Measurements from ENCODE around the gene ZNF554.
A peak's percentile ranks its signal among the peaks of the same experiment; 100 is the strongest.

ZNF554 gene

DNA sequence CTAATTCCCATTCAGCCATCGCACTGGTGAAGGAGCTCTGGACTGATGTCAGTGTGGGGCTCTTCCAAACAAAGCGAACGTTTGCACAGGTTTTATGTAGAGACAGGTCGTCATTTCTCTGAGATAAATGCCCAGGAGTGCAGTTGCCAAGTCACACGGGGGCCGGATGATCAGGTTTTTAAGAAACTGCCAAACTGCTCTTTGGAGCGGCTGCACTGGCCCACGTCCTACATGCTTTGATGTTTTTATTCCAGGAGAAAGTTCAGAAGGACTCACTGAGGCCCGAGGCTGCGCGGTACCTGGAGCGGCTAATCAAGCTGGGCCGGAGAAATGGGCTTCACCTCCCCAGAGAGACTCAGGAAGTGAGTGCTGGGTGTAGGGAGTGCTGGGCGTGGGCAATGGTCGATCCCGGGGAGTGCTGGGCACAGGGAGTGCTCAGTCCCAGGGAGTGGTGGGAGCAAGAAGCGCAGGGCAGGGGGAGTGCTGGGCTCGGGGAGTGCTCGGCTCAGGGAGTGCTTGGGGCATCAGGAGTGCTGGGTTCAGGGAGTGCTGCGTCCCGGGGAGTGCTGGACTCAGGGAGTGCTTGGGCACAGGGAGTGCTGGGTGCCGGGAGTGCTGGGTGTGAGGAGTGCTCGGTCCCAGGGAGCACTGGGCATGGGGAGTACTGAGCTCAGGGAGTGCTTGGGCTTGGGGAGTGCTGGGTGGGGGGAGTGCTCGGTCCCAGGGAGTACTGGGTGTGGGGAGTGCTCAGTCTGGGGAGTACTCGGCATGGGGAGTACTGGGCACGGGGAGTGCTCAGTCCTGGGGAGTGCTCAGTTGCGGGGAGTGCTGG, 23.6 kb upstream of the ZNF554 start:
- Histone ChIP-seq H3K36me3 (peaks cover 69 to 99% (median 95%) of the 10 kb centered on the region in 11 experiments), H3K9ac (no peak overlapping the region), H3K27me3 (no peaks in the 10 kb centered on the region), H4K20me1 (peaks cover 0 to 85% (median 61%) of the 10 kb centered on the region in 11 experiments; a peak in 16 of 22 replicates), H3K4me2 (no peak overlapping the region), H3K4me3 (no peak overlapping the region), H3K4me1 (peaks cover 7 to 61% (median 43%) of the 10 kb centered on the region in 10 experiments), H3K9me3 (replicated peaks in 1 of 11) (no peaks in the 10 kb centered on the region), H3K27ac (no peak overlapping the region)
- TF ChIP-seq Cebpa-rat (IDR thresholded peaks at IDR 0.05) = no peak

DNA sequence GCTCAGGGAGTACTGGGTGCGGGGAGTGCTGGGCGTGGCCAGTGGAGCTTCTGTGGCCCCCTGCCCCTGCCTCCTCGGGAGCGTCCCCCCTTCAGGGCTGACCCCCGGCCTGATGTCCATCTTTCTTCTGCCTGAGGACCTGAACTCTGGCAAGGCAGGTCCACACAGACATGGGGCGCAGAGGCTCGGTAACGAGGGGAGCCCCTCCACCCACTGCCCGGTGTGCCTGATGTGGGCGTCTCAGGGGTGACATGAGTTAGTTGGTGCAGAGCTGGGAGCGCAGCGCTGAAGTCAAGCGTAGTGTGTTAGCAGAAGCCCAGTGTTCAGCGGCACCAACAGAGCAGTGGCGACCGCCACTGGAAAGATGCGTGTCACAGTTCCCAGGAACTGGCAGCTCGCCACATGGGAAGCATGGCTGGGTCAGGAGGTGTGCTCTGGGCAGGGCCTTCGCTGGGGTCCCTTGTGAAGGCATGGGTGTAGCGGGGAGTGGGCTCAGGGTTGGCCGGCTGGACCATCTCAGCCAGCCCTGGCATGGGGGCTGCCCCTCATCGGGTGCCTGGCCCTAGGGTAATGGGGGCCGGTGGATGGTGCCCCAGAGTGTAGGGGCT, 22.9 kb upstream of the ZNF554 start:
- Histone ChIP-seq H3K36me3 (peaks cover 62 to 94% (median 88%) of the 10 kb centered on the region in 11 experiments), H3K9me3 (replicated peaks in 1 of 11) (no peaks in the 10 kb centered on the region), H3K4me3 (no peak overlapping the region), H3K27ac (no peak overlapping the region), H3K4me2 (no peak overlapping the region), H3K4me1 (peaks cover 15 to 62% (median 48%) of the 10 kb centered on the region in 10 experiments), H3K9ac (0 out of 22 replicates have a peak overlapping the region, but pooled peaks of 1 of the 11 experiments have one; percentile 3), H4K20me1 (peaks cover 0 to 85% (median 61%) of the 10 kb centered on the region in 11 experiments; a peak in 16 of 22 replicates), H3K27me3 (no peaks in the 10 kb centered on the region)
- TF ChIP-seq Cebpa-rat (IDR thresholded peaks at IDR 0.05) = no peak

DNA sequence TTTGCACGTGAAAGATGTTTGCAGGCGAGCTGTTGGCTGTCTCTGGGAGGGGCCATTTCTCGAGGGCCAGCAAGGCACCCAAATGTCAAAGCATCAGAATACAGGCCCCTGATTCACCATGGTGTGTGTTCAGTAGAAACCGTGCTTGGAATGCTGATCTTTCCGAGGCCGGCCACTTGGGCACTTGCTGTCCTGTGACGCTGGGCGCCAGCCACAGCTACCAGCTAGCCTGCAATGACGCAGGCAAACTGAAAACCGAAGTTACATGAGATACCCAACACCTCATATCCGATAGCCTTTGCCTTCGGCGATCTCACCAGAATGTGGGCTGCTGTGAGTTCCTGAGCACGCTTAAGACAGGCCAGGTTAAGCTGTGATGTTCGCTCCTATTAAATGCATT, 22.4 kb upstream of the ZNF554 start:
- Histone ChIP-seq H3K27me3 (no peaks in the 10 kb centered on the region), H3K27ac (no peak overlapping the region), H3K9me3 (replicated peaks in 1 of 11) (no peaks in the 10 kb centered on the region), H3K9ac (0 out of 22 replicates have a peak overlapping the region, but pooled peaks of 1 of the 11 experiments have one; percentile 3), H3K4me3 (no peak overlapping the region), H3K4me2 (0 out of 22 replicates have a peak overlapping the region, but pooled peaks of 1 of the 11 experiments have one; percentile 28), H3K4me1 (peaks cover 16 to 63% (median 51%) of the 10 kb centered on the region in 10 experiments), H4K20me1 (peaks cover 0 to 85% (median 60%) of the 10 kb centered on the region in 11 experiments; a peak in 16 of 22 replicates), H3K36me3 (peaks cover 59 to 92% (median 85%) of the 10 kb centered on the region in 11 experiments)
- TF ChIP-seq Cebpa-rat (IDR thresholded peaks at IDR 0.05) = no peak

DNA sequence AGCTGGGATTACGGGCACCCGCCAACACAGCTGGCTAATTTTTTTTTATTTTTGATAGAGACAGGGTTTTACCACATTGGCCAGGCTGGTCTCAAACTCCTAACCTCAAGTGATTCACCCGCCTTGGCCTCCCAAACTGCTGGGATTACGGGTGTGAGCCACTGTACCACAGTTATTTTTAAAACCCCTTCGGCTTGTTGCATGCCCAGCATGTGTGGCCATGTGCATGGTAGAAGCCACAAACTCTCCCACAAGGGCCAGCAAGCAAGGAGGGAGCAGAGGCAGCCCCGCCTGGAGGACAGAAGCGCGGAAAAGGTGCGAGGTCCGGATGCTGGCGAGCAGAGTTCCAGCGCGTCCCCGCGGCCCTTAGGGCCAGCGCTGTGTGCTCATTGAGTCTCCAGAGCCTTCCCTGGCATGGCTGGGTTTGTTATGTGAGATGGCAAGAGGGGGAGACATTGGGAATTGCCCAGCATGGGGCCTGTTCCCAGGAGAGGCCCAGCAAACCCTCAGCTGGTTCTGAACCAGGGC, 21.4 kb upstream of the ZNF554 start:
- Histone ChIP-seq H3K4me2 (peak overlapping the region in 9 of 11 experiments; percentile 1 to 94 (median 74); a peak in 12 of 22 replicates), H3K9me3 (replicated peaks in 1 of 11) (no peaks in the 10 kb centered on the region), H4K20me1 (peaks cover 0 to 94% (median 63%) of the 10 kb centered on the region in 11 experiments; a peak in 18 of 22 replicates), H3K4me1 (peaks cover 16 to 66% (median 60%) of the 10 kb centered on the region in 10 experiments), H3K27me3 (peaks cover 0 to 5% (median 0%) of the 10 kb centered on the region in 11 experiments; a peak in 2 of 22 replicates), H3K4me3 (no peak overlapping the region), H3K36me3 (peaks cover 59 to 91% (median 84%) of the 10 kb centered on the region in 11 experiments), H3K27ac (peak overlapping the region in 3 of 11 experiments; percentile 8 to 48 (median 13); a peak in 5 of 22 replicates), H3K9ac (peak overlapping the region in 6 of 11 experiments; percentile 7 to 37 (median 32); a peak in 3 of 22 replicates)
- TF ChIP-seq Cebpa-rat (IDR thresholded peaks at IDR 0.05) = no peak

DNA sequence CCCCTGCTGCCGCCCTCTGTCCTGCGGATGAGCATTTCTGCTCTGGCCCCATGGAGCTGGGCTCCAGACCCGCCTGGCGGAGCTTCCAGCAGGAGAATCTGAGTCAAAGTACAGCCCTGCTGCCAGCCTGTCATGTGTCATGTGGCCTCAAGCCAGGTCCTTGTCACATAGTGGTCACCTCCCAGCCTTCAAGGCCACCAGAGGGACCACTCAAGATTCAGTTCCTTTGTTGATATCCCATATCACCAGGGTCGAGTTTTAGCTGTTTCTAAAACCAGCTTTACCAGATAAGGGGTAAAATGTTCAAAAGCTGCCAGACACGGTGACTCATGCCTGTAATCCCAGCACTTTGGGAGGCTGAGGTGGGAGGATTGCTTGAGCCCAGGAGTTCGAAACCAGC, 20.9 kb upstream of the ZNF554 start:
- peak overlapping the region in 5 of 11 experiments; percentile 9 to 37 (median 33); a peak in 2 of 22 replicates for H3K9ac ChIP-seq
- H3K36me3 ChIP-seq = peaks cover 56 to 91% (median 82%) of the 10 kb centered on the region in 11 experiments
- no peak for TF ChIP-seq Cebpa-rat (IDR thresholded peaks at IDR 0.05)
- H4K20me1 ChIP-seq = peaks cover 0 to 95% (median 68%) of the 10 kb centered on the region in 11 experiments; a peak in 19 of 22 replicates
- H3K4me2 ChIP-seq = peak overlapping the region in 10 of 11 experiments; percentile 1 to 94 (median 57); a peak in 14 of 22 replicates
- H3K27ac ChIP-seq = peak overlapping the region in 3 of 11 experiments; percentile 8 to 48 (median 13); a peak in 5 of 22 replicates
- H3K27me3 ChIP-seq = peaks cover 0 to 10% (median 0%) of the 10 kb centered on the region in 11 experiments; a peak in 5 of 22 replicates
- no peak overlapping the region for H3K4me3 ChIP-seq
- H3K4me1 ChIP-seq = peaks cover 21 to 71% (median 65%) of the 10 kb centered on the region in 10 experiments
- no peaks in the 10 kb centered on the region for H3K9me3 ChIP-seq (replicated peaks in 1 of 11)

DNA sequence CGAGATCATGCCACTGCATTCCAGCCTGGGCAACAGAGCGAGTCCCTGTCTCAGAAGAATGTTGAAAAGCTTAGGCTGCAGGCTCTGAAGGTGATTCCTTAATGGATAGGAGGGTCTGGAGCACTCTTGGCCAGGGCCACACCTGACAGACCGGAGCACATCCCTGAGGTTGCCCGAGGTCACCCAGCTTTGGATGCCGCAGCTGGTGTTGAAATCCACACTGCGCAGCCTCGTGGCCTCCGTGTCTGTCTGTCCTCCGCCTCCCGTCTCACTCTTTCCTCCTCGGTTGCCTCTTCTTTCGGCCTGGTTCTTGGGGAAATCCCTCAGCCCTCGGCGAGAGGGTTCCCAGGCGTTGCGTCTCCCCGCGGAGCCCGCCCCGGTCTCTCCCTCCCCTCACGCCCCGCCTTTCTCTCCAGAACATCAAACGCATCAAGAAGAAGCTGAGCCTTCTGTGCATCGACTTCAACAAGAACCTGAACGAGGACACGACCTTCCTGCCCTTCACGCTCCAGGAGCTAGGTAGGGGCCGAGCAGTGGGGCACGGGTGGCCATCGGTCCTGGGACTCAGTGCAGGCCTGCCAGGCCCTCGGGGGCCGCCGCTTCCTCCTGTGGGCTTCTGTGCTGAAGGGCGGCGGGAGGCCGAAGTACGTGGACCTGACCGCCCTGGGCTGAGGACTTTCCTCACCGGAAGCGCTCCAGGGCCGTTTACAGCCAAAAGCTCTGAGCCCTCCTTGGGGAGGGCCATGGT, 20.2 kb upstream of the ZNF554 start:
- Histone ChIP-seq H3K4me2 (peak overlapping the region in 10 of 11 experiments; percentile 40 to 94 (median 82); a peak in 18 of 22 replicates), H3K4me3 (no peak overlapping the region; a peak in 1 of 20 replicates), H3K27me3 (peaks cover 0 to 17% (median 0%) of the 10 kb centered on the region in 11 experiments; a peak in 5 of 22 replicates), H3K36me3 (peaks cover 49 to 84% (median 75%) of the 10 kb centered on the region in 11 experiments), H4K20me1 (peaks cover 0 to 98% (median 73%) of the 10 kb centered on the region in 11 experiments; a peak in 19 of 22 replicates), H3K9ac (peak overlapping the region in 2 of 11 experiments; percentile 14 to 32; a peak in 1 of 22 replicates), H3K4me1 (peaks cover 28 to 77% (median 72%) of the 10 kb centered on the region in 10 experiments), H3K9me3 (replicated peaks in 1 of 11) (no peaks in the 10 kb centered on the region), H3K27ac (peak overlapping the region in 4 of 11 experiments; percentile 29 to 48 (median 36); a peak in 4 of 22 replicates)
- TF ChIP-seq Cebpa-rat (IDR thresholded peaks at IDR 0.05) = no peak

DNA sequence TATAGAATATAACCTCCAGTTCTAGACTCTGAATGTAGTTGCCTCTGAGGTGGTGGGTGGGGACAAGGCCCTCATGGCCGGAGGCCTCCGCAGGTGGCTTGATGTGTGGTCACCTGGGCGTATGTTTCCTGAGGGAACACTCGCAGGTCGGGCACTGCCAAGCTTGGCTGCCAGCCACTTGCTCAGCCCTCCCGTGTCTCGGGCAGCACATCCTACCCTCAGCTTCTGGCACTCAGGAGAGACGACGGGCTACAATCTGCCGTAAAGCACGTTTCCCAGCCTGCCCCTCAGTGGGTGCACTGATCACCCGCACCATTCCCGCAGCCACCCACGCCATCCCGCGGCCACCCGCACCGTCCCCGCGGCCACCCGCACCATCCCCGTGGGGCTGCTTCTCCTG, 19.2 kb upstream of the ZNF554 start:
- Histone ChIP-seq H3K27me3 (peaks cover 0 to 27% (median 0%) of the 10 kb centered on the region in 11 experiments; a peak in 6 of 22 replicates), H3K4me3 (0 out of 20 replicates have a peak overlapping the region, but pooled peaks of 1 of the 10 experiments have one; percentile 6), H3K9me3 (replicated peaks in 1 of 11) (no peaks in the 10 kb centered on the region), H3K9ac (peak overlapping the region in 8 of 11 experiments; percentile 50 to 73 (median 70); a peak in 14 of 22 replicates), H3K4me2 (peak overlapping the region; percentile 60 to 94 (median 84)), H4K20me1 (peaks cover 0 to 98% (median 83%) of the 10 kb centered on the region in 11 experiments; a peak in 19 of 22 replicates), H3K4me1 (peaks cover 38 to 88% (median 82%) of the 10 kb centered on the region in 10 experiments), H3K36me3 (peaks cover 39 to 82% (median 70%) of the 10 kb centered on the region in 11 experiments), H3K27ac (peak overlapping the region in 7 of 11 experiments; percentile 61 to 81 (median 73); a peak in 14 of 22 replicates)
- no peak for TF ChIP-seq Cebpa-rat (IDR thresholded peaks at IDR 0.05)
